Measurements from ENCODE around the gene HIVEP3. TPM values are rescaled to one million over a fixed set of nuclear protein-coding genes. Genes with fewer than 3 reads are reported as not detected.

Gene HIVEP3
- total RNA-seq, 4 donors from 2014 or later, result 3.2 to 11.0 (median 4.2) TPM

DNA sequence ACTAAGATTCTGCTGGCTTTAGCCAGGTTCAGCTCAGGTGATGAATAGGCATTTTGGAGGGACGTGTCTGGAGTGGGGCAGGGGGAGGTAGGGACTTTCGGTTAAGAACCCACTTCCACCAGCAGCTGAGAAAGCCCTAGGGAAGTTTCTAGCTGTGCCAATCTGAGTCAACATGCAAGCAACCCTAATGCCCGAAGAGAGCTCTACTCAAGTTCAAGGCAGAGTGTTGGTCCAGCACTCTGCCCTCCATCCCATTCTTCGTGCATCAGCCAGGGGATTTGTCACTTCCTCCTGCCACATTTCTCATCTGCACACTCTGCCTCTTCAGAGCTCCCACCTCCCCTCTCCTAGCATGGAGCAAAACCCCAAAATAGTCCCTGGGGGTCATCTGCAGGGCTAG is 208.8 kb downstream of the HIVEP3 start:
- TF ChIP-seq POLR2A (IDR thresholded peaks at IDR 0.05), result no peak
- TF ChIP-seq, protein P1, sequence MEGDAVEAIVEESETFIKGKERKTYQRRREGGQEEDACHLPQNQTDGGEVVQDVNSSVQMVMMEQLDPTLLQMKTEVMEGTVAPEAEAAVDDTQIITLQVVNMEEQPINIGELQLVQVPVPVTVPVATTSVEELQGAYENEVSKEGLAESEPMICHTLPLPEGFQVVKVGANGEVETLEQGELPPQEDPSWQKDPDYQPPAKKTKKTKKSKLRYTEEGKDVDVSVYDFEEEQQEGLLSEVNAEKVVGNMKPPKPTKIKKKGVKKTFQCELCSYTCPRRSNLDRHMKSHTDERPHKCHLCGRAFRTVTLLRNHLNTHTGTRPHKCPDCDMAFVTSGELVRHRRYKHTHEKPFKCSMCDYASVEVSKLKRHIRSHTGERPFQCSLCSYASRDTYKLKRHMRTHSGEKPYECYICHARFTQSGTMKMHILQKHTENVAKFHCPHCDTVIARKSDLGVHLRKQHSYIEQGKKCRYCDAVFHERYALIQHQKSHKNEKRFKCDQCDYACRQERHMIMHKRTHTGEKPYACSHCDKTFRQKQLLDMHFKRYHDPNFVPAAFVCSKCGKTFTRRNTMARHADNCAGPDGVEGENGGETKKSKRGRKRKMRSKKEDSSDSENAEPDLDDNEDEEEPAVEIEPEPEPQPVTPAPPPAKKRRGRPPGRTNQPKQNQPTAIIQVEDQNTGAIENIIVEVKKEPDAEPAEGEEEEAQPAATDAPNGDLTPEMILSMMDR (IDR thresholded peaks at IDR 0.05), result no peak
- H3K36me3 ChIP-seq, result no peaks in the 10 kb centered on the region
- DNase-seq, result no peak
- no peak overlapping the region for H3K27ac ChIP-seq
- intact Hi-C loops (cut with DNase I), result no loop called here
- no peaks in the 10 kb centered on the region for H3K27me3 ChIP-seq
- no peaks in the 10 kb centered on the region for H3K9me3 ChIP-seq
- H3K4me3 ChIP-seq, result no peak overlapping the region
- no peaks in the 10 kb centered on the region for H3K4me1 ChIP-seq
- WGBS, 2 donors, result 62 to 67% methylated on average over 1 to 3 of the region's 4 CpGs

DNA sequence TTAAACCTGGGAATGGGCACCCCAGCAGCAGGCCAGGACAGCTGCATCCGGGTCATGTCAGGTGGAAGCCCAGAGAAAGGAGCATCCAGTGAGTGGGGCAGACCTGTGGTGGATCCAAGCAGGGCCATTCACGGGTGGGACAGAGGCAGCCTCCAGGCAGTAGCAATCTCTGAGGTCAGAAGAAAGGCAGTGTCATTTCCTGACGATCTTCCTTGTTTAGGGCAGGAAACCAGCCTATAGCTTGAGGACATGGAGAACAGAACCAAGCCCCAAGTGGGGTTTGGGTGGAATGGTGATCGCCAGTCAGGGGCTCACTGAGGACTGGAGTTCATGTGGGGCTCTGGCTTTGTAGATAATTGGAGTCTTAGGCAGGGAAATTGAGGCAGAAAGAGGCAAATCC is 209.4 kb downstream of the HIVEP3 start:
- TF ChIP-seq POLR2A (IDR thresholded peaks at IDR 0.05), result no peak
- TF ChIP-seq, protein P1 (IDR thresholded peaks at IDR 0.05), result no peak
- Histone ChIP-seq H3K4me1 (no peaks in the 10 kb centered on the region), H3K27me3 (no peaks in the 10 kb centered on the region), H3K9me3 (no peaks in the 10 kb centered on the region), H3K36me3 (no peaks in the 10 kb centered on the region), H3K27ac (no peak overlapping the region), H3K4me3 (no peak overlapping the region)
- no peak for DNase-seq
- intact Hi-C loops (cut with DNase I), result no loop called here
- WGBS, 2 donors, result 80 to 83% methylated on average over 3 to 4 of the region's 4 CpGs

DNA sequence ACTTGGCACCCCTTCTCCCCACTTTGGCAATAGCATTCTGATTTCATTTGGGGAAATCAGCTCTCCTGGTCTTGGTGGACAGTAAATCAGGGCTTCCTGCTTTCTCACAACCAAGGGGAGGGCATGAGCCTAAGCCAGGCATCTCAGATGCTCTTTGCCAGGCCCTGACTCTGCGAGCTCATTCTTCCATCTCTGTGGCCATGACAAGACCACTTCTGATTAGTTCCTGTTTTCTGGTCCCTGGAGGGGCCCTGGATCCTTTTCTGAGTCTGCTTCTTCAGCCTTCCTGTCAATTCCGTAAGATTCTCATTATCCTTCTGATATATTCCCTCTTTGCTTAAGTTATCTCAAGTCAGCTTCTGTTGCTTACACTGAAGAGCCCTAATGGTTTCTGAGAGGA is 210.4 kb downstream of the HIVEP3 start:
- Histone ChIP-seq H3K4me1 (no peaks in the 10 kb centered on the region), H3K36me3 (no peaks in the 10 kb centered on the region), H3K9me3 (no peaks in the 10 kb centered on the region), H3K27ac (no peak overlapping the region), H3K27me3 (no peaks in the 10 kb centered on the region), H3K4me3 (no peak overlapping the region)
- DNase-seq, result no peak
- WGBS, 2 donors, result 77 to 85% methylated on average over 2 of the region's 2 CpGs
- no peak for TF ChIP-seq POLR2A (IDR thresholded peaks at IDR 0.05)
- TF ChIP-seq, protein P1 (IDR thresholded peaks at IDR 0.05), result no peak
- intact Hi-C loops (cut with DNase I), result no loop called here

DNA sequence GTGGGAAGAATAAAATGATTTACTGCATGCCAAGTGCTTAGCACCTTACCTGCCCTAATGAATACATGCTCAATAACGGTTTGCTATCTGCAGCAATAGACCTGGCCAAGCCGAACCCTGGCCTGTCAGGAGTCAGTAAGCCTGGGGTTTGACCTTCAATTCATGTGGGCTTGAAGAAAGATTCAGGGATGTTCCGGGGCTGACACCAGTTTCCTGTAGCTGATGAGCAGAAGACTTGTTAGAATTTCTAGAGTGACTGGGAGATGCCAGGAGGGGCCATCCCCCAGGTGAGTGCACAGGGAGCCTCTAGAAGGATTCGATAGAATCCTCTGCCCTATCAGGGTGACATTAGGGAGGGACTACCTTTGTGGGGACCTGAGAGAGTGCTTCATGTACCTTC is 210.9 kb downstream of the HIVEP3 start:
- intact Hi-C loops (cut with DNase I), result no loop called here
- Histone ChIP-seq H3K4me3 (no peak overlapping the region), H3K36me3 (no peaks in the 10 kb centered on the region), H3K4me1 (no peaks in the 10 kb centered on the region), H3K9me3 (no peaks in the 10 kb centered on the region), H3K27me3 (no peaks in the 10 kb centered on the region), H3K27ac (no peak overlapping the region)
- TF ChIP-seq, protein P1 (IDR thresholded peaks at IDR 0.05), result no peak
- TF ChIP-seq POLR2A (IDR thresholded peaks at IDR 0.05), result no peak
- WGBS, 2 donors, result 89 to 93% methylated on average over 3 to 4 of the region's 4 CpGs
- DNase-seq, result no peak

DNA sequence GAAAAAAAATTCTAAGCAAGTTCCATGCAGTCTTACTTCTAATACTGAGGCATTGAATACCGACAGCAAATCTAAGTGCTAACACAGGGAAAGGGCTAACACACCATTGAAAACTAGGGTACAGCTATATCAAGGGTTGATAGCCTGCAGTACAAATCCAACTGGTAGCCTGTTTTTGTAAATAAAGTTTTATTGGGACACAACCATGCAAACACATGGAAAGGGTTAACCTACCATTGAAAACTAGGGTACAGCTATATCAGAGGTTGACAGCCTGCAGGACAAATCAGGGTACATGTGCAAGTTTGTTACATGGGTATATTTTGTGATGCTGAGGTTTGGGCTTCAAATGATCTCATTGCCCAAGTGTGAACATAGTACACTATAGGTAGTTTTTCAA is 212.9 kb downstream of the HIVEP3 start:
- intact Hi-C loops (cut with DNase I), result no loop called here
- no peaks in the 10 kb centered on the region for H3K9me3 ChIP-seq
- H3K4me3 ChIP-seq, result no peak overlapping the region
- H3K27ac ChIP-seq, result no peak overlapping the region
- H3K27me3 ChIP-seq, result no peaks in the 10 kb centered on the region
- DNase-seq, result no peak
- 94% methylated on average over 1 of the region's 1 CpG for WGBS, 2 donors
- TF ChIP-seq POLR2A (IDR thresholded peaks at IDR 0.05), result no peak
- TF ChIP-seq, protein P1 (IDR thresholded peaks at IDR 0.05), result no peak
- H3K4me1 ChIP-seq, result no peaks in the 10 kb centered on the region
- H3K36me3 ChIP-seq, result no peaks in the 10 kb centered on the region

Data from esophagus squamous epithelium (tissue), 5 donors.